ENCODE measurements around the gene PNPLA6.

Gene PNPLA6

DNA sequence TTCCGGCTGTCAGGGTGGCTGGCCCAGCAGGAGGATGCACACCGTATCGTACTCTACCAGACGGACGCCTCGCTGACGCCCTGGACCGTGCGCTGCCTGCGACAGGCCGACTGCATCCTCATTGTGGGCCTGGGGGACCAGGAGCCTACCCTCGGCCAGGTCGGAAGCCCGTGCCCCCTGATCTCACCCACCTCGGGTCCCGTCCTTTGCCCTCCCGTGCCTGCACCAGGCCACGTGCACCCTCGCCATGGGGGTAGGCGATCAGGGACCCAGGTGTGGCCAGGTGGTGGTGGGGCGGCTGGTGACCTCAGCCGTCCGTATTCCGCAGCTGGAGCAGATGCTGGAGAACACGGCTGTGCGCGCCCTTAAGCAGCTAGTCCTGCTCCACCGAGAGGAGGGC lies 19.0 kb downstream of the PNPLA6 start:
- Histone ChIP-seq H3K9me3 (replicated peaks in 1 of 2; ENCODE audit: control insufficient read depth in 2 of 2, insufficient read depth in 1 of 2, low read depth in 1 of 2, low read length in 2 of 2) (peaks cover 0 to 4% of the 10 kb centered on the region in 2 donors), H2BK120ac (ENCODE audit: low read depth, low read length) (no peak overlapping the region), H3K4me1 (ENCODE audit: control insufficient read depth in 2 of 2, insufficient read depth in 1 of 2, low read depth in 1 of 2, low read length in 2 of 2) (peaks cover 0 to 5% of the 10 kb centered on the region in 2 donors), H3K4me2 (ENCODE audit: insufficient read depth, low read length, poor library complexity, severe bottlenecking) (no peak overlapping the region), H2AFZ (ENCODE audit: low read length) (no peak overlapping the region), H2BK15ac (ENCODE audit: low read length) (no peak overlapping the region), H3K36me3 (replicated peaks in 1 of 2; ENCODE audit: control insufficient read depth in 2 of 2, insufficient read depth in 2 of 2, low read length in 2 of 2) (peaks cover 35 to 36% of the 10 kb centered on the region in 2 donors), H2BK5ac (ENCODE audit: low read length) (no peak overlapping the region), H2BK12ac (ENCODE audit: low read length) (peak overlapping the region; percentile 89), H3K4ac (ENCODE audit: low read length) (no peak overlapping the region), H3K27ac (replicated peaks; ENCODE audit: low read length) (no peak overlapping the region), H4K8ac (ENCODE audit: low read depth, low read length) (no peak overlapping the region), H3K9ac (ENCODE audit: low read depth, low read length, poor library complexity) (peak overlapping the region; percentile 21), H2AK5ac (ENCODE audit: low read depth, low read length) (no peak overlapping the region), H3K18ac (ENCODE audit: low read length) (no peak overlapping the region), H3K14ac (ENCODE audit: low read length) (no peak overlapping the region), H3K4me3 (ENCODE audit: low read length in 2 of 2) (no peak overlapping the region), H3K27me3 (ENCODE audit: control insufficient read depth in 3 of 3, insufficient read depth in 3 of 3, low read depth in 1 of 3, low read length in 3 of 3) (no peaks in the 10 kb centered on the region), H3K23ac (ENCODE audit: low read depth, low read length, poor library complexity) (peak overlapping the region; percentile 91), H4K91ac (ENCODE audit: low read depth, low read length, poor library complexity) (no peak overlapping the region), H3K79me1 (ENCODE audit: low read depth, low read length) (peaks cover 7% of the 10 kb centered on the region)
- no CpG with 5 or more reads among the region's 28 CpGs for WGBS, 2 donors (ENCODE audit: extremely low coverage in 2 of 2, insufficient read length in 2 of 2, insufficient replicate concordance in 1 of 2)
- no peak for DNase-seq (ENCODE audit: low spot score)

DNA sequence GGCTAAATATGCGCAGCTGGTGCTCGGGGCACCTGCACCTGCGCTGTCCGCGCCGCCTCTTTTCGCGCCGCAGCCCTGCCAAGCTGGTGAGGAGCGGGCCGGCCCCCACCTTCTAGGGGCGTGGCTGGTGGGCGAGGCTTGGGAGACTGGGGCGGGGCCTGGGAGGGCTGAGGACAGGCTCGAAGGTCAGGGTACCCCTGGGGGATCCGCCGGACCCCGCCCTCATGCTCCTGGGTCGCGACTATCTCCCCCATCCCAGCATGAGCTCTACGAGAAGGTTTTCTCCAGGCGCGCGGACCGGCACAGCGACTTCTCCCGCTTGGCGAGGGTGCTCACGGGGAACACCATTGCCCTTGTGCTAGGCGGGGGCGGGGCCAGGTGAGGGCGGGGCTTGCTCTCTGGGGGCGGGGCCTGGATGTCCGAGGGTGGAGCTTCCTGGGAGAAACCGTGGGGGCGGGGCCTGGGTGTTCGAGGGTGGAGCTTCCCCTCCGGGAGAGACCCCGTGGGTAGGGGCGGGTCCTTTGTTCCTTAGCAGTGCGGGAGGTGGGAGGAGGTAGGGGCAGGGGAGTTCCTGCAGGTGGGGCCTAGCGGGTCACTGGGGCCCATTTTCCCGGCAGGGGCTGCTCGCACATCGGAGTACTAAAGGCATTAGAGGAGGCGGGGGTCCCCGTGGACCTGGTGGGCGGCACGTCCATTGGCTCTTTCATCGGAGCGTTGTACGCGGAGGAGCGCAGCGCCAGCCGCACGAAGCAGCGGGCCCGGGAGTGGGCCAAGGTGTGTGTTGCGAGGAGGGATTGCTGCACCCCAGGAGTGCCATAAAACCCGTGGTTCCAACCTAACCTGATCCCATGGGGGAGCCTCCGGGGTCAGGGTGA lies 19.7 kb downstream of the PNPLA6 start:
- Histone ChIP-seq H3K14ac (ENCODE audit: low read length) (peak overlapping the region; percentile 8), H3K9ac (ENCODE audit: low read depth, low read length, poor library complexity) (no peak overlapping the region), H3K4me1 (ENCODE audit: control insufficient read depth in 2 of 2, insufficient read depth in 1 of 2, low read depth in 1 of 2, low read length in 2 of 2) (peaks cover 0 to 5% of the 10 kb centered on the region in 2 donors), H2BK15ac (ENCODE audit: low read length) (no peak overlapping the region), H3K18ac (ENCODE audit: low read length) (peak overlapping the region; percentile 38), H2BK5ac (ENCODE audit: low read length) (no peak overlapping the region), H2BK12ac (ENCODE audit: low read length) (peak overlapping the region; percentile 89), H3K23ac (ENCODE audit: low read depth, low read length, poor library complexity) (peak overlapping the region; percentile 91), H4K8ac (ENCODE audit: low read depth, low read length) (no peak overlapping the region), H4K91ac (ENCODE audit: low read depth, low read length, poor library complexity) (no peak overlapping the region), H3K4me3 (ENCODE audit: low read length in 2 of 2) (no peak overlapping the region), H3K27ac (replicated peaks; ENCODE audit: low read length) (no peak overlapping the region), H3K79me1 (ENCODE audit: low read depth, low read length) (peaks cover 7% of the 10 kb centered on the region), H3K27me3 (ENCODE audit: control insufficient read depth in 3 of 3, insufficient read depth in 3 of 3, low read depth in 1 of 3, low read length in 3 of 3) (no peaks in the 10 kb centered on the region), H2BK120ac (ENCODE audit: low read depth, low read length) (no peak overlapping the region), H2AFZ (ENCODE audit: low read length) (no peak overlapping the region), H3K9me3 (replicated peaks in 1 of 2; ENCODE audit: control insufficient read depth in 2 of 2, insufficient read depth in 1 of 2, low read depth in 1 of 2, low read length in 2 of 2) (peaks cover 0 to 4% of the 10 kb centered on the region in 2 donors), H3K4ac (ENCODE audit: low read length) (no peak overlapping the region), H3K36me3 (replicated peaks in 1 of 2; ENCODE audit: control insufficient read depth in 2 of 2, insufficient read depth in 2 of 2, low read length in 2 of 2) (peaks cover 35% of the 10 kb centered on the region in 2 donors), H3K4me2 (ENCODE audit: insufficient read depth, low read length, poor library complexity, severe bottlenecking) (no peak overlapping the region), H2AK5ac (ENCODE audit: low read depth, low read length) (no peak overlapping the region)
- no CpG with 5 or more reads among the region's 62 CpGs for WGBS, 2 donors (ENCODE audit: extremely low coverage in 2 of 2, insufficient read length in 2 of 2, insufficient replicate concordance in 1 of 2)
- no peak for DNase-seq (ENCODE audit: low spot score)

DNA sequence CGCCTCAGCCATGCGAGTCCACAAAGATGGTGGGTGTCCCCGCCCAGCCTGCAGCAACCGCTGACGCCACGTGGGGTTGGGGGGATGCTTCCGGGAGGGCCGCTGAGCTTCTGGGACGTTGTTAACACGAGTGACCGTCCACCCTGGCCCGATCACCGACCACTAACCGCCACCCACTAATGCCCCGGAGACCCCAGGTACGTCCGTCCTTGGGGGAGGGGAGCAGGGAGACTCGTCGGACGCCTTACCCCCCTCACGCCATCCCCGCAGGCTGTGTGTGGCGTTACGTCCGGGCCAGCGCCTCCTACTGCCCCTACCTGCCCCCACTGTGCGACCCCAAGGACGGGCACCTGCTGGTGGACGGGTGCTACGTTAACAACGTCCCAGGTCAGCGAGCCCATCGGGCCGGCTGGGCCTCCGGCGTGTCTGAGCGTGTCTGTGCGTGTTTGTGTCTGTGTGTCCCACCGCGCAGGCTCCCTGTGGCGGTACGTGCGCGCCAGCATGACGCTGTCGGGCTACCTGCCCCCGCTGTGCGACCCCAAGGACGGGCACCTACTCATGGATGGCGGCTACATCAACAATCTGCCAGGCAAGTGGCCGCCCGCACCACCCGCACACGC lies 21.3 kb downstream of the PNPLA6 start:
- Histone ChIP-seq H3K36me3 (replicated peaks in 1 of 2; ENCODE audit: control insufficient read depth in 2 of 2, insufficient read depth in 2 of 2, low read length in 2 of 2) (peaks cover 29 to 34% of the 10 kb centered on the region in 2 donors), H3K23ac (ENCODE audit: low read depth, low read length, poor library complexity) (peak overlapping the region; percentile 80), H3K9ac (ENCODE audit: low read depth, low read length, poor library complexity) (no peak overlapping the region), H3K4ac (ENCODE audit: low read length) (no peak overlapping the region), H3K4me2 (ENCODE audit: insufficient read depth, low read length, poor library complexity, severe bottlenecking) (no peak overlapping the region), H3K27ac (replicated peaks; ENCODE audit: low read length) (no peak overlapping the region), H4K8ac (ENCODE audit: low read depth, low read length) (peak overlapping the region; percentile 17), H3K4me3 (ENCODE audit: low read length in 2 of 2) (peak overlapping the region in 1 of 2 donors; percentile 46), H2BK120ac (ENCODE audit: low read depth, low read length) (no peak overlapping the region), H2AK5ac (ENCODE audit: low read depth, low read length) (no peak overlapping the region), H3K27me3 (ENCODE audit: control insufficient read depth in 3 of 3, insufficient read depth in 3 of 3, low read depth in 1 of 3, low read length in 3 of 3) (no peaks in the 10 kb centered on the region), H3K79me1 (ENCODE audit: low read depth, low read length) (peaks cover 7% of the 10 kb centered on the region), H4K91ac (ENCODE audit: low read depth, low read length, poor library complexity) (no peak overlapping the region), H2BK5ac (ENCODE audit: low read length) (peak overlapping the region; percentile 53), H3K9me3 (replicated peaks in 1 of 2; ENCODE audit: control insufficient read depth in 2 of 2, insufficient read depth in 1 of 2, low read depth in 1 of 2, low read length in 2 of 2) (peaks cover 0 to 4% of the 10 kb centered on the region in 2 donors), H3K18ac (ENCODE audit: low read length) (no peak overlapping the region), H2BK15ac (ENCODE audit: low read length) (no peak overlapping the region), H2AFZ (ENCODE audit: low read length) (no peak overlapping the region), H3K14ac (ENCODE audit: low read length) (no peak overlapping the region), H2BK12ac (ENCODE audit: low read length) (no peak overlapping the region), H3K4me1 (ENCODE audit: control insufficient read depth in 2 of 2, insufficient read depth in 1 of 2, low read depth in 1 of 2, low read length in 2 of 2) (no peaks in the 10 kb centered on the region)
- no CpG with 5 or more reads among the region's 54 CpGs for WGBS, 2 donors (ENCODE audit: extremely low coverage in 2 of 2, insufficient read length in 2 of 2, insufficient replicate concordance in 1 of 2)
- DNase-seq (ENCODE audit: low spot score), result no peak

DNA sequence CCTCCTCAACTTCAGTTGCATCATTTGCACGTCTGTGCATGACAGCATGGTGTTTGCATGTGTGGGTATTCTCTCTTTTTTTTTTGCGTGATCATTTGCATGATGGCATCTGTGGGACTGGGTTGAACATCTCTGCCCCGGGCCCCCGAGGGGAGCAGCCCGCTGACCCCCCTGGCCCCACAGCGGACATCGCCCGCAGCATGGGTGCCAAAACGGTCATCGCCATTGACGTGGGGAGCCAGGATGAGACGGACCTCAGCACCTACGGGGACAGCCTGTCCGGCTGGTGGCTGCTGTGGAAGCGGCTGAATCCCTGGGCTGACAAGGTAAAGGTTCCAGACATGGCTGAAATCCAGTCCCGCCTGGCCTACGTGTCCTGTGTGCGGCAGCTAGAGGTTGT lies 23.1 kb downstream of the PNPLA6 start:
- no CpG with 5 or more reads among the region's 18 CpGs for WGBS, 2 donors (ENCODE audit: extremely low coverage in 2 of 2, insufficient read length in 2 of 2, insufficient replicate concordance in 1 of 2)
- H3K9me3 ChIP-seq (replicated peaks in 1 of 2; ENCODE audit: control insufficient read depth in 2 of 2, insufficient read depth in 1 of 2, low read depth in 1 of 2, low read length in 2 of 2), result peaks cover 0 to 4% of the 10 kb centered on the region in 2 donors
- H3K36me3 ChIP-seq (replicated peaks in 1 of 2; ENCODE audit: control insufficient read depth in 2 of 2, insufficient read depth in 2 of 2, low read length in 2 of 2), result peaks cover 29 to 34% of the 10 kb centered on the region in 2 donors

More for the DNA sequence above, 23.1 kb downstream of the PNPLA6 start:
- Histone ChIP-seq H2BK5ac (ENCODE audit: low read length) (no peak overlapping the region), H2BK120ac (ENCODE audit: low read depth, low read length) (no peak overlapping the region), H3K18ac (ENCODE audit: low read length) (no peak overlapping the region), H3K4me3 (ENCODE audit: low read length in 2 of 2) (peak overlapping the region in 1 of 2 donors; percentile 47), H3K27ac (replicated peaks; ENCODE audit: low read length) (no peak overlapping the region), H4K8ac (ENCODE audit: low read depth, low read length) (no peak overlapping the region), H3K27me3 (ENCODE audit: control insufficient read depth in 3 of 3, insufficient read depth in 3 of 3, low read depth in 1 of 3, low read length in 3 of 3) (no peaks in the 10 kb centered on the region), H3K4me1 (ENCODE audit: control insufficient read depth in 2 of 2, insufficient read depth in 1 of 2, low read depth in 1 of 2, low read length in 2 of 2) (no peaks in the 10 kb centered on the region), H3K23ac (ENCODE audit: low read depth, low read length, poor library complexity) (no peak overlapping the region), H3K14ac (ENCODE audit: low read length) (no peak overlapping the region), H2AFZ (ENCODE audit: low read length) (no peak overlapping the region), H3K79me1 (ENCODE audit: low read depth, low read length) (peaks cover 7% of the 10 kb centered on the region), H3K9ac (ENCODE audit: low read depth, low read length, poor library complexity) (no peak overlapping the region), H2AK5ac (ENCODE audit: low read depth, low read length) (no peak overlapping the region), H3K4ac (ENCODE audit: low read length) (no peak overlapping the region), H3K4me2 (ENCODE audit: insufficient read depth, low read length, poor library complexity, severe bottlenecking) (no peak overlapping the region), H2BK15ac (ENCODE audit: low read length) (no peak overlapping the region), H2BK12ac (ENCODE audit: low read length) (no peak overlapping the region), H4K91ac (ENCODE audit: low read depth, low read length, poor library complexity) (no peak overlapping the region)
- DNase-seq (ENCODE audit: low spot score), result no peak
